GM18526 (cell line): ENCODE data around the gene SLC2A9.

ENCODE experiments used
- POLR2A ChIP-seq: IDR thresholded peaks from 3 replicates; pipeline ENCODE4 v1.6.1; 2011; ENCODE audit not compliant: insufficient read length; ENCODE audit errors: extremely low read depth

The SLC2A9 gene

GRCh38 chr4:9808077-9808476 is 213.2 kb downstream of the SLC2A9 start:
- TF ChIP-seq POLR2A: no peak

DNA sequence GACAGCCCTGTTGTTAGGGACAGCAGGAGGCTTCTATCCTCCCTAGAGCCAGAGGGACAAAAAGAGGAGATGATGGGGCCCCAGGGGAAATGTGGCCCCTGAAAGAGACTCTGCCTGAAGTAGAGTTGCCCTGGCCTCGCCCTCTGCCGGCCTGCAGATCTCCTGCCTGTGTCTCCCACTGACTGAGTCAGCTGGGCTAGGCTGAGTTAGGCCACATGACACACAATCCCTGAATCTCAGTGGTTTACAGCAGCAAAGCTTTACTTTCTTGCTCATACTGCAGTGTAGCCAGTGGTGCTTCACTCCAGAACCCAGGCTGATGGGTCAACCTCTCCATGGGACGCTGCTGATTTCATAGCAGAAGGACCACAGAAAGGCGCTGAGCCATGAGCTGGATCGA is 216.4 kb downstream of the SLC2A9 start:
- TF ChIP-seq POLR2A: no peak

GRCh38 chr4:9800848-9801247 is 220.4 kb downstream of the SLC2A9 start:
- TF ChIP-seq POLR2A: no peak

DNA sequence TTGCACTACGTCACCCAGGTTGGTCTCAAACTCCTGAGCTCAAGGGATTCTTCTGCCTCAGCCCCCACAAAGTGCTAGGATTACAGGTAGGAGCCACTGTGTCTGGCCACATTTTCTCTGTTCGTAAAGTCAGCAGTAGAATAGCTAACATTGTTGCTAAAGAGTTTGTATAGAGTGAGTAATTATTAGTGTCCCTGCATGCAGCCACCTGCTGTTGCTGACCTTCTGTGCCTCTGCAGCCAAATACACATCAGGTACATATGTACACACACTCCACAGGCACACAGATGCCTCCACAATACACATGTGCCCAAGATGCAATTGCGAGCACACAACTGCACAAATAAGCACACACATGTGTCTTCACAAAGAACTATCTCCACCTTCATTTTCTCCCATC is 228.9 kb downstream of the SLC2A9 start:
- TF ChIP-seq POLR2A: no peak

DNA sequence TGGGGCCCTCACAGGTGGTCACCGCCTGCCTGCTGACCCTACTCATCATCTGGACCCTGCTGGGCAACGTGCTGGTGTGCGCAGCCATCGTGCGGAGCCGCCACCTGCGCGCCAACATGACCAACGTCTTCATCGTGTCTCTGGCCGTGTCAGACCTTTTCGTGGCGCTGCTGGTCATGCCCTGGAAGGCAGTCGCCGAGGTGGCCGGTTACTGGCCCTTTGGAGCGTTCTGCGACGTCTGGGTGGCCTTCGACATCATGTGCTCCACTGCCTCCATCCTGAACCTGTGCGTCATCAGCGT is 239.2 kb downstream of the SLC2A9 start:
- no peak for TF ChIP-seq POLR2A

GRCh38 chr4:9781343-9782135 is 239.8 kb downstream of the SLC2A9 start, which contains the start of gene DRD5:
Gene DRD5, plus strand, starts transcription at chr4:9781634. Its CDS starts 396 bp downstream, at chr4:9782030.
- no peak for TF ChIP-seq POLR2A
